Body of pancreas (tissue), 4 donors: ENCODE measurements around the gene TFDP3. TPM values are rescaled to one million over a fixed set of nuclear protein-coding genes. Genes with fewer than 3 reads are reported as not detected.

ENCODE experiments used
- ATAC-seq: fragments of 150-250 bp; one replicate; pipeline ENCODE4 v1.9.1; 2016
- DNase-seq, 4 donors: peaks; one replicate each; pipeline ENCODE4 v3.0.0-alpha.2; 2019
- H3K27ac ChIP-seq, 4 donors: fragments of 200-600 bp; sonication (generic); 1 replicate in 3 of 4; 2 replicates in 1 of 4; pipeline versions ENCODE4 v1.5.1 to v1.6.1; 2016 to 2019; ENCODE audit warnings: mild to moderate bottlenecking in 1 of 4, mixed read lengths in 1 of 4, moderate library complexity in 1 of 4
- H3K27me3 ChIP-seq, 2 donors: fragments of 200-600 bp; sonication (generic); one replicate each; pipeline ENCODE4 v1.6.0; 2016; ENCODE audit warnings: mild to moderate bottlenecking in 1 of 2
- H3K36me3 ChIP-seq, 2 donors: fragments of 200-600 bp; sonication (generic); replicated peaks in 1 of 2; 2 replicates each; pipeline ENCODE4 v1.5.1; 2016; ENCODE audit warnings: low read depth in 2 of 2; ENCODE audit not compliant: insufficient read depth in 1 of 2
- H3K4me1 ChIP-seq: fragments of 200-600 bp; sonication (generic); one replicate; pipeline ENCODE4 v1.6.0; 2016
- H3K4me3 ChIP-seq, 2 donors: fragments of 200-600 bp; sonication (generic); 1 replicate in 1 of 2; 2 replicates in 1 of 2; pipeline ENCODE4 v1.5.1; 2016 to 2019
- H3K9me3 ChIP-seq, 3 donors: fragments of 200-600 bp; sonication (generic); 1 replicate in 2 of 3; 2 replicates in 1 of 3; pipeline ENCODE4 v1.5.1; 2016
- CTCF ChIP-seq, 7 experiments: fragments of 450-650 bp in 4 of 7; fragments of 200-600 bp in 3 of 7; sonication (generic) in 3 of 7; IDR thresholded peaks; one replicate each; pipeline ENCODE4 v1.5.1; 2016 to 2019; ENCODE audit warnings: antibody characterized with exemption in 7 of 7
- POLR2A ChIP-seq, 3 donors: fragments of 450-650 bp; IDR thresholded peaks; one replicate each; pipeline ENCODE4 v1.6.1; 2016; ENCODE audit warnings: antibody characterized with exemption in 3 of 3, mild to moderate bottlenecking in 2 of 3
- WGBS, 2 donors: methylation state at CpG; one replicate each; pipeline ENCODE4 v1.1.5; 2017; 5-methylcytosine and 5-hydroxymethylcytosine counted together
- intact Hi-C: fragments of 100-400 bp; cut with DNase I; formaldehyde crosslinking; loops from one replicate; pipeline ENCODE4 v1.15.1; 2023
- total RNA-seq, 2 donors: library from RNA; depleted of rRNA; stranded (reverse); fragments of >200 nt; gene quantifications; one replicate each; pipeline ENCODE4 v1.1.0, GENCODE V29; 2016

The TFDP3 gene
- total RNA-seq, 2 donors from 2014 or later: not detected

GRCh38 chrX:133185119-133185518 lies 33.0 kb downstream of the TFDP3 start:
- Histone ChIP-seq H3K36me3 (no peaks in the 10 kb centered on the region), H3K4me1 (peaks cover 10% of the 10 kb centered on the region), H3K27ac (no peak overlapping the region), H3K4me3 (no peak overlapping the region), H3K9me3 (no peaks in the 10 kb centered on the region), H3K27me3 (no peaks in the 10 kb centered on the region)
- TF ChIP-seq POLR2A (IDR thresholded peaks at IDR 0.05) (no peak), CTCF (IDR thresholded peaks at IDR 0.05) (no peak)
- 100% methylated on average over 4 of the region's 4 CpGs; no CpG with 5 or more reads in 1 of the 2 donors for WGBS, 2 donors
- peak in 1 of 4 donors; percentile 8 for DNase-seq
- no peak for ATAC-seq
- intact Hi-C loops: no loop called here

- 69 to 76% methylated on average over 2 of the region's 2 CpGs for WGBS, 2 donors
- intact Hi-C loops: no loop called here
- peaks cover 10% of the 10 kb centered on the region for H3K4me1 ChIP-seq
- DNase-seq (no peak), ATAC-seq (no peak)
- H3K9me3 ChIP-seq: no peaks in the 10 kb centered on the region
- no peak overlapping the region for H3K27ac ChIP-seq
- H3K36me3 ChIP-seq: no peaks in the 10 kb centered on the region
- H3K4me3 ChIP-seq: no peak overlapping the region
- no peak for TF ChIP-seq POLR2A (IDR thresholded peaks at IDR 0.05)
- TF ChIP-seq CTCF (IDR thresholded peaks at IDR 0.05): no peak
- no peaks in the 10 kb centered on the region for H3K27me3 ChIP-seq
These were observed 34.3 kb downstream of the TFDP3 start for GRCh38 chrX:133183806-133184205.

GRCh38 chrX:133179500-133179899 lies 38.7 kb downstream of the TFDP3 start:
- Histone ChIP-seq H3K27ac (no peak overlapping the region), H3K27me3 (no peaks in the 10 kb centered on the region), H3K4me1 (no peaks in the 10 kb centered on the region), H3K36me3 (no peaks in the 10 kb centered on the region), H3K9me3 (no peaks in the 10 kb centered on the region), H3K4me3 (no peak overlapping the region)
- 83 to 100% methylated on average over 2 to 3 of the region's 3 CpGs for WGBS, 2 donors
- ATAC-seq (no peak), DNase-seq (no peak)
- TF ChIP-seq CTCF (IDR thresholded peaks at IDR 0.05) (no peak), POLR2A (IDR thresholded peaks at IDR 0.05) (no peak)
- intact Hi-C loops: no loop called here

- 89 to 93% methylated on average over 2 of the region's 2 CpGs for WGBS, 2 donors
- no peak for ATAC-seq
- DNase-seq: no peak
- TF ChIP-seq CTCF (IDR thresholded peaks at IDR 0.05) (no peak), POLR2A (IDR thresholded peaks at IDR 0.05) (no peak)
- H3K9me3 ChIP-seq: no peaks in the 10 kb centered on the region
- H3K4me1 ChIP-seq: no peaks in the 10 kb centered on the region
- intact Hi-C loops: no loop called here
- H3K4me3 ChIP-seq: no peak overlapping the region
- H3K27ac ChIP-seq: no peak overlapping the region
- H3K27me3 ChIP-seq: no peaks in the 10 kb centered on the region
- H3K36me3 ChIP-seq: no peaks in the 10 kb centered on the region
These were observed 41.0 kb downstream of the TFDP3 start for GRCh38 chrX:133177202-133177601.

- TF ChIP-seq POLR2A (IDR thresholded peaks at IDR 0.05) (no peak), CTCF (IDR thresholded peaks at IDR 0.05) (no peak)
- 43 to 51% methylated on average over 2 of the region's 2 CpGs for WGBS, 2 donors
These were observed 42.5 kb downstream of the TFDP3 start for GRCh38 chrX:133175605-133176004.

More at GRCh38 chrX:133175605-133176004, 42.5 kb downstream of the TFDP3 start:
- H3K9me3 ChIP-seq: no peaks in the 10 kb centered on the region
- no peaks in the 10 kb centered on the region for H3K27me3 ChIP-seq
- no peaks in the 10 kb centered on the region for H3K36me3 ChIP-seq
- no peaks in the 10 kb centered on the region for H3K4me1 ChIP-seq
- ATAC-seq: no peak
- intact Hi-C loops: no loop called here
- DNase-seq: no peak
- no peak overlapping the region for H3K4me3 ChIP-seq
- no peak overlapping the region for H3K27ac ChIP-seq
